Hematopoietic multipotent progenitor cell treated with erythropoietin and hydrocortisone succinate and interleukin-3 and kit ligand, for 6 days (in vitro differentiated cells): ENCODE measurements around the gene FAM124B.

Experiments
- DNase-seq: peaks from one replicate; pipeline ENCODE4 v3.0.0-alpha.2; 2015

The FAM124B gene

DNA sequence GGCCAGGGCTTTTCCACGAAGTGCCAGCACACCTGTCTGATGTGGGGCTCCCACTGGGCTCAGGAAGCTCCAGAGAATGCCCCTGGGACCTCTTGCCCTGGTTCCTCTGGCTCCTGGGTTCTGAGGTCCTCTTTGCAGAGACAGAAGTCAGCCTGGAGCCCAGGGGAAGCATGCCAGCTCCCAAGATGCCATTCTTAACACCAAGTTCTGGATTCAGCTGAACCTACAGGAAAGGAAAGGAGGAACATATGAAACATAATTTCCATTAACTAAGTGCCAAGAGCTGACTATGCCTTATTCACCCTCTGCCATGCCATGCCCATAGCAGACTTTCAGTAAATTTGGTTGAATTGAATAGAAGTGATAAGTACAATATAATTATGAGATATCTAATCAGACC lies 21.9 kb downstream of the FAM124B start:
- no peak for DNase-seq

DNA sequence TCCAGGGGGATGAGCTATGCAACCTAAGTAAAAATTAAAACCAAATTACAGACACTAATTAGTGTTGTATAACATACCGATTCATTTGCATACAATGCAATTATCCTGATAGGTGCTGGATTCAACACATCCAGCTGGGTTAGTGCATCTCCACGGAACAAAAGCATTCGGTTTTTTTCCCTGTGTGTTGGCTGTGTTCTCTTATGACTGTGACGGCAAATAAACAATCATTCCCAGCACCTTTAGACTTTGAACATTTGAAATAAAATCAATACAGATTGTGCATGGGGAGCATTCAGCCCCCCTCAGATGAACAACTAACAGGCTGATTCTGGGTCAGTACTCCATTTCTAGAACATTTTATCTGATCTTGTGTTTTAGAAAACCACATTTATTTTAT lies 22.7 kb downstream of the FAM124B start:
- no peak for DNase-seq

DNA sequence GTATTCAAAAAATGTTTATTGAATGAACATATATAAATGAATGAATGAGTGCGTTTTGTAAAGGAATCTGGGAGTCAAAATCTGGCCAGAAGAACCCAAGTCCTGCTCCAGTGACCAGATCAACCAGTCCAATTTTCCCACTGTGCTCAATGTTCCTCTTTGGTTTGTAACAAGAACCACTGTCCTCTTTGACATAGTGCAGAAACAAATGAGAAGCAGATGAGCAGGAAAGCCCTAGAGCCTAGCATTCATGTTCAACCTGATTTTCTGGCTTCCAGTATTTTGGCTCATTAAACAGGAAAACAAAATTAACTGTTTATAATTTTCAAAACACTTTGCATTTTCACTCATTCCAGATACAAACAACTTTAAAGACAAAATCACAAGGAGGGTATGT lies 23.2 kb downstream of the FAM124B start:
- DNase-seq: no peak

DNA sequence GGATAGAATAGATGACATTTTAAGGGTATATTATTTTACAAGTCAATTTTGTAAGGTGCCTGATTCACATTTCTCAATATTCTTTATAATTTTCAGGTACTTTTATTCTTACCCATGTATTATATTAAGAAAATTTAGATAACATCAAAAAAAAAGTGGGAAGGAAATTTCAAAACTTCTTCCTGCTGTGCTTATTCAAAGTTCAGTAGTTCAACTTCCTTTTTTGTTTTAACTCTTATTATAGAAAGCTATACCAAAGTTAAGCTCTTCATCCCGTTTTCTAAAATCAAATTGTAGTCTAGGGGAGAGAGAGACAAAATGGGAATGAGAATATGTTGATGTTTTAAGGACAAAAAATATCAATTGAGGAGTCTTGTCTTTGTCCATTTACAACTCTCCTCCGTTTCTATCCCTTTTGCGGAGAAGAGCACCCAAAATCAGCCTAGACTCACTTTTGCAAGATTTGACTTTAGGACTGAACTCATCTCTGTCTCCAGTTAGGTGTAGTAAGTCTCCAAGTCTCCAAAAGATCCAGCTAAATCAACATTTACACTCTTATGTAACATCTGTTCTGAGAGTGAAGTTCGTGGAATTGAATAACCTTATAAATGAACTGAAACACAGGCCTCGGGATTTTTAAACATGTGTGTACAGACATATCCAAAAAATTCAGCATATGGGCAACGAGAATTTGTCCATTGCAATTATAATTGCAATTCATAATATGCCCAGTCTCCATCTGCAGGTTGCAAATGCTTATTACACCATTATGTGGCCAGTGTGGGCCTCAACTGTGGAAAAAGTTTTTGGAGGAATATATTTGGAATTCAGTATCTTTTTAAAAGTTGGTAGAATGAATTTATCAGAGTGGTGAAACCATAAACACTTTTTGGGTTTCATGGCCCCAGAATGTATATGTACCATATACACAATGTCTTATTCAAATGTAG lies 23.9 kb downstream of the FAM124B start:
- no peak for DNase-seq

DNA sequence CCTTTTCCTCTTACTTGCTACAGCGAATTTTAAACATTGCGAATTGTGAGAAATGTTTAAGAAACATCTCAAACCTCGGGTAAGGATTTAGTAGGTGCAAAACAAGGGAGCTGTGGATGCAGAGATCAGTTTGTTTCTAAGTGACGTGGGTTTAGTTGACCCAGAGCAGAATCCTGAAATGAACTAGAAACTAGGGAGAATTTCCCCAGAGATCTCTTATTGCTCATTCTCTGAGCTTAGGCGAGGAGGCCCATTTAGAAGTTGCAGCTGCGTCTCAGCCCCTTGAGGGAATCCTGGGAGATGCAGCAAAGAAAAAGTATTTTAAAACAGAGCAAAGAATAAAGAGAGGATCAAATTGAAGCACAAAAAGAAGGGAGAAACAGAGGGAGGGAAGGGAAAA lies 29.3 kb downstream of the FAM124B start:
- no peak for DNase-seq

DNA sequence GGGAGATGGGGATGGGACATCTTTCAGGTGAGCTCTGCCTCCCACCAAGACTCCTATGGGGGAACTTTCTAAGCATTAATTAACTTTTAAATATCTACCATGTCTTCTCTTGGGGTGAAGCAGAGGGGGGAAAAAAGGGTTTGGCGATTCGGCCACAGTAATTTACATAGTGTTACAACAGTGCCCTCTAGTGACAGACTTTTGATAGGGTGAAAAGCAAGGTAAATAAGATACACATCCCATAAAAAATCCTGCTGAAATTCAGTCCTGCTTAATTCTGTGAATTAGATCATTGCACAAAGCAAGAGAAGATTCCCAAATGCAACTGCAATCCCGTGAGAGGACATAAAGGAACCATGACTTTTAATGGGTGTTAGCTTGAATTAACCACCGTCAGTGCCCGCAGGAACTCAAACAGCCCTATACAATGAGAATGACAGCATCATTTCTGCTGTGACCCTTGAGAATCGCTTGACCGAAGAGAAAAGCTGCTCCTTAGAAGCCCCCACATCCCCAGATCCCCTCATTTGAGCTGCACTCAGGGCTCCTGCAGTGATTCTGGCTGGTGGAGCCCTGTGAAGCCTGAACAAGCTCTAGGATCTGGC lies 32.8 kb downstream of the FAM124B start:
- DNase-seq: peak; percentile 89

DNA sequence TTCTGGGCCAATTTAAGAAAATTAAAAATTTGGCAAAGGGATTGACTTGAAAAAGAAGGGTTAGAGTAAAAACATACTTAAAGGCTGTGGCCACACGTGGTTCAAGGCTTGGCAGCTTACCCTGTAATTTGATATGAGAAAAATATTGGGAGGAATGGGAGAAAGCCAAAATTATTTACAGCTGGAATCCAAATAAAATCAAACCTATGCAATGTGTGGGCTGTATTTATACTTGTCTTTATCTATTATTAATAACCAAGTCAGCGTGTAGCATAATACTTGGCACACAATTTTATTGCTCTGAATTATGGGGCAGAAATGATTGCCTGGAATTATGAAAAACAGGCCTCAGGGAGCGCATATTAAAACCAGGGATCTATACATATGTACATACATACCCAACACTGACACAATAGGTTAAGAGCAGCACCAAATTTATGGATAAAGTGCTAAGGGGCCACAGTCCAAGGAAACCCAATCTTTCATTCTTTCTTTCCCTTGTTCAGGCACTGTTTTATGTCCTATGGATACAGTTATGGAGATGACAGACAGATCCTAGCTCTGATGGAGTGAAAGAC lies 35.6 kb downstream of the FAM124B start:
- DNase-seq: no peak

DNA sequence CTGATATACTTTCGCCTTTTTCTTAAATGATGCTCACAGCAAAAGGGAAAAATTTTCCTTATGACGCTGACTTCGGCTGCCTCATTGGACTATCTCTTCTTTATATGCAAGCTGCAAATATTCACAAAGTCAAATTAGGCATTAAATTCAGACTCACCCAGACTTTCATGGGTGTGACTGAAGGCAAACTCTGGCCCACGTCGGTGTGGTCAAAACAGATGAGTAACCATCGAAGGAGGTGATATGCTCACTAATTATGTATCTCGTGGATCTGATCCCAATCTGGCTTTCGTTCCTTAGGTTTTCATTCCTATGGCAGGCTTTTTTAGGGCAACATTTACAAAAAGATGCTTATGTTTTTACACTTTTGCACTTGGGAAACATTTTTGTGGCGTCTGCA lies 36.6 kb downstream of the FAM124B start:
- DNase-seq: no peak

DNA sequence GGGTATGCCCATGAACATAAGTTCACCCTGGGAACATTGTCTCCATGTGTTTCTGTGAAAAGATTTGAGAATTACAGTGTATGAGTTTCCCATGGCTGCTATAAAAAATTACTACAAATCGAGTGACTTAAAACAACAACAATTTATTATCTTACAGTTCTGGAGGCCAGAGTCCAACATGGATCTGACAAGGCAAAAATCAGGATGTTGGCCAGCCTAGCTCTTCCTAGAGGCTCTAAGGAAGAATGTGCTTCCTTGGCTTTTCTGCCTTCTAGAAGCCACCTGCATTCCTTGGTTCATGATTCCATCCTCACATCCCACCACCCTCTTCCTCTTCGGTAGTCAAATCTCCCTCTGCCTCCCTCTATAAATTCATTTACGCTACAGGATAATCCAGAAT lies 38.6 kb downstream of the FAM124B start:
- DNase-seq: no peak

DNA sequence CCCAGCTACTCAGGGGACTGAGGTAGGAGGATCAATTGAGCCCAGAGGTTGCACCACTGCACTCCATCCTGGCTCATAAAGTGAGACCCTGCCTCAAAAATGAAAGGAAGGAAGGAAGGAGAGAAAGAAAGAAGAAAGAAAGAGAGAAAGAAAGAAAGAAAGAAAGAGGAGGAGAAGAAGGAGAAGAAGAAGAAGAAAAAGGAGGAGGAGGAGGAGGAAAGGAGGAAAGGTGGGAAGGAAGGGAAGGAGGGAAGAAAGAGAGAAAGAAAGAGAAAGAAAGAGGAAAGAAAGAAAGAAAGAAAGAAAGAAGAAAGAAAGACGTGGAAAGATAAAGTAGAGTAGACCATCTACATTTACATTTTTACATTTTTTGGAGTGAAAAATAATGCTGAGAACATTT lies 39.8 kb downstream of the FAM124B start:
- DNase-seq: no peak

DNA sequence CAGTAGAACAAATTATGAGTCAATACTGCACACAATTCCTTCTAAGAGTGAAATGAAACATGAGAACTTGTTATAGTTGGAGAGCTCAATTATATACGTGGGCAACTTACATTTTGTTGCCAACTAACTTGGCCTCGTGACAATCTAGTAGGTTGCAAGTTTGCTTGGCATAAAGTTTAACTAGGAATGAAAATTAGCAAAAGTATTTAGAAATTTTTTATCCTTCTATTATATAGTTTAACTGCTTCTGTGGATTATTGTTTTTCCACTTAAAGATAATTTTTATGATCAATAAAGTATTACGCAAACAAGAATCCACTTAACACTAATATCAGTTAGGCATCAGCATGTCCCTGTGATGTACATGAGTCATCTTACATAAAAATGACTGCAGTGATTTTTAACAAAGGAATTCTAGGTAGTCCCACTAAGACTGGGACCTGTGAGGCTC lies 41.1 kb downstream of the FAM124B start:
- DNase-seq: no peak

DNA sequence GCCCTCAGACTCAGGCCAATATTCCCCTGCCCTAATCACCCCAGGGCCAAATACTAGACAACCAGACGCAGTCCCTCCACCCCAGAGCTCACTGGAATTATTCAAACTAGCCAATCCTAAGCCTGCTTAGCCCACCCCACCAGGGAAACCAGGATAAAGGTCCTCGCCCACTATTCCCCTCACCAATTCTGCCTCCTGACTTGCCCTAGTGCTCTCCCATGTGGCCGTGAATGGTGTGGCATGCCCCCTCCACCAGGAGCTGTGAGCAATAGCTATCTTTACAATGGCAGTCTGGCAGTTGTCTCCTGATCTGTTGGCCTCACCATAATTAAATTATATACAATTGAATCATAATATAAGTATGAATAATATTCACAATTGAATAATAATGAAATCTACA lies 42.3 kb downstream of the FAM124B start:
- peak; percentile 59 for DNase-seq

DNA sequence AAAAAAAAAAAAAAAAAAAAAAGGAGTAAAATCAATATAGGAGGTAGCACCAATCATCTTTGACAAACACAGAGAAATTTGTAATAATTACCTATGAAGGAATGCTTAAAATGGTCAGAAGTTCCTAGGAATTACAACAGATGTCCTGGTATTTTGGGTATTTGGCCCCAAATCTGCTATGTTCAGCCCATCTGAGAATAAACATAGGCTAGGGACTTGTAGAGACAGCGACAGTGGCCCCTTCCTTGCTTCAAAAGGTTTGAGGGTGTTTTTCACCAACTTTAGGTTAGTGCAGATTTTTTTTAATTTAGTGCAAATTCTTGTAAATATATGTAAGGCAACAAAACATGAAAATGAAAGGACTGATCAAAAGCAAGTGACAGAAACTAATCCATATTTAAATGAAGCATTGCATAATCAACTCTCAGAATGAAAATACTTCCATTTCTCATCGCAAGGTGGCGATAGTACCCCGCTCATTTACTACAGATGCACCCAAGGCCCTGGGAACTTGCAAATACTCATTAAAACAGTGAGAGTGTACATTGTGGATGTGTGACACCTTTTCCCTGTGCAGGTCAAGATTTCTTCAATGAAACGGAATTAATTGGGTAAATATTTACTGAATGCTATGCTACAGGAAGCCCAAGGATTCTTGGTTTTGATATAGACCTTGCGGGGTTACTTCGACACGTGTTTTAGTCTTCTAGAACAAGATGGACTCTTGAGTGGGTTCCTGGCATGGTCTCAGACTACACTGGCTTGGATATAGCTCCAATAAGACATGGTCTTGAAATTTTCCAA lies 44.6 kb downstream of the FAM124B start:
- DNase-seq: peak; percentile 81

DNA sequence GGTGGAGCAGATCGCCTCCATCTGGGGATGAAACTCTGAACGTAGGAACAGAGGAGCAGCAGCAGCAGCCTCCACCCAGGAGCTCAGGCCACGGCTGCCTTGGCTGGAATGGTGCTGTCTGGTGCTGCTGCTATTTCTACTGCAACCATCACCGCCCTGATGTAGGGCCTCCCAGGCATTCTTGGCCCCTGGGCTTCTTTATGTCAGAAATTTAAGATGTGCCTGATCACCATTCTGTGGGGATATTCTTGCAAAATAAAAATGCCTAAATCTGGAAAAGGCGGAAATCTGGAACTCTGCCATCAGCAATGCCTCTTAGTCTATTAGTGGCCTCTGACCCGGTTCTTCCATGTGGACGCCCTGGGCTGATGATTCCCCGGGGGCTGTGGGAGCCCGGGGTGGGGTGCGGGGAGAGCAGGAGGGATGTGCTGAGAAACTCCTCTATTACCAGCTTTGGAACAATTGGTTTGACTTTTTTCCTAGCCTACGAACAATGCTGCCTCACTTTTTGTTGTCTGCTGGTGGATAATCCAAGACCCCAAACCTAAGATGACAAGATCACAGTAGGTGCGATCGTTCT lies 47.2 kb downstream of the FAM124B start:
- DNase-seq: no peak

DNA sequence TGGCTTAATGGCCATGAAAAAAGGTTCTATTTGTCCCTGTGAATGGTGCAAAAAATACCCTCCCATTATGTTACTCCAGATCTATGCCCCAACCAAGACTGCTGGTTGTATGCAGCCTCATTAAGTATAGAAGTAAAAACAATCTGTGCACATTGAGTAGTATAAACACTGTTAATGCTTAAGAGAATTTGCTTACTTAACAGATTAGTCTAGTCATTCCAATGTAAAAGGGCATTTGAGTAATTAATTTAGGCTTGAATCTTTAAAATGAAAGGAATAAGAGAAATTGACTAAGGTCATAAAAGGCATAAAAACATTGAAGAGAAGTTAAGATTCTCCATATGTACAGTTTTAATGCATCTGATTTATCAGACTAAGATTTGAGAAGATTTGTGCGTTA lies 51.2 kb downstream of the FAM124B start:
- DNase-seq: no peak

DNA sequence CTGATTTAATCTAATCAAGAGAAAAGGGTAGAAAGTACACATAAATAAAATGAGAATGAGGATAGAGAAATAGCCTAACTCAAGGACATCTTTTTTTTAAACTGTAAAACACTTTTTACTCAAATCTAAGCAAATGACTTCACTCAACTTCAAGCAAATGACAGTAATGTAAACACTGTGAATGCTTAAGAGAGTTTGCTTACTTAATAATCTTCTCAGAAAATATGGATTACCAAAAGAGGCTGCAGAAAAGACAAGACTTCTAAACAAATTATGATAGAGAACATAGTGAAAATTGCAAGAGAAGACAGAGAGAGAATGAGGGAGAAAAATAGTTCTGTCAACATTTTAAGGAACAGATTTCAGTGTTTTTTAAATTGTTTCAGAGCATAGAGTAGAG lies 52.5 kb downstream of the FAM124B start:
- no peak for DNase-seq

DNA sequence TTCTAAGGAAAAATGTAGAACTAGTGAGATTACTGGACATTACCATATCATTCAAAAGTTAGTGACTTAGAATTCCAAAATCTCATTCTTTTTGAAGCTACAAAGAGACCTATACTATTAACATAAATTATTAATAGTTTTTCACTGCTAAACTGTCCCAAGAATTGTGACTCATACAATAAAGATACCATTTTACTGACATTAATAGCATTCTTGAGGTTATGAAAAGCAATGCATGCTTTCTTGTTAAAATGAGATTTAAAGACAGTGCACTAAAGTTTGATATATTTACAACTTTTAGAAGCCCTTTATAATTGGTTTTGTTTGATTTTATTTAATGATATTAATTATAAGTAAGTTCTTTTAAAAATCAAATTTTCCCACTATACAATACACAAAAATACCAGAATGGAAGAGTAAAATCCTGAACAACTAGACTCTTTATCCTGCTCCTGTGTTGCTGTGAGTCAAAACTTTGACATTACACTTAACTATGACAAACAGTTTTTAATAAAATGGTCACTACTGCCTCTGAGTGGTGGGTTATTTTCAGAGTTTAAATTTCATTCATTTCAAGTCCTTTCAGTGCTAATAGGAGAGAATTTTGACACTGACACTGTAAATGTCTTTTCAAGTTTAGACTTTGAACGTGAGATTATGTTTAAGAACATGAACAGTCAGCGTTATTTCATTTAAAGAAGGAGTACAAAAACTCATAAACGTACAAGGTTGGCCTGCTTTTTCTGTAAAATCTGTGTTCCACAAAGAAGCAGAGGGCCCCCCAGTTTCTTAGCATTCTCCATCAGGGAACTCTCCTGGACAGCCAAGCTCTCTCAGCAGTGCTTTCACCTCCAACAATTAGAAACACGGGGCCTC lies 54.5 kb downstream of the FAM124B start:
- DNase-seq: no peak

DNA sequence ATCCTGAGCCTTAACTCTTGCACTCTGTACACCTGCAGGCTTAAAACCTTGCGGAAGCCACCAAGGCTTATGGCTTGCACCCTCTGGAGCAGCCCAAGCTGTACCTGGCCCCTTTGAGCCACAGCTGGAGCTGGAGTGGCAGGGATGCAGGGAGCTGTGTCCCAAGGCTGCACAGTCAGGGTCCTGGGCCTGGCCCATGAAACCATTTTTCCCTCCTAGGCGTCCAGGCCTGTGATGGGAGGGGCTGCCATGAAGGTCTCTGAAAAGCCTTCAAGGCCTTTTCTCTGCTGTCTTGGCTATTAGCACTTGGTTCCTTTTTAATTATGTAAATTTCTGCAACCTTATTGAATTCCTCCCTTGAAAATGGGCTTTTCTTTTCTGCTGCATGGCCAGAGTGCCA lies 56.4 kb downstream of the FAM124B start:
- DNase-seq: no peak

DNA sequence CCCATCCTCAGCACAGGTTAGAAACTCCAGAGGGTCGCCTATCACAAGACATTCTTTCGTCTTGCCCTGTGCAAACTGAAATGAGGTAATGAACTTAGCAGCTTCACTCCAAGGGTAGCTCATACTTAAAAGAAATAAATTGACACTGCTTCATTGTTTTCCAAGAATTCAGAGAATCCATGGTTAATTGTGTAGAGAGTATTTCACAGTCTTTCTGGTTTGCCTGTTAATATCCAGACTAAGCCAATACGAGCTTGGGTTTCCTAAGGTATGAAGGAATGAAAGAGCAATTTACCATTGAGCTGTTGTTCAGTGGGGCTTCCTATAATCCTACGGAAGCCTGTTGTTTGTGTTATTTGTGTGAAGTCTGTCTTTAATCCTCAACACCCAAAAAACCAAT lies 58.7 kb downstream of the FAM124B start:
- no peak for DNase-seq

DNA sequence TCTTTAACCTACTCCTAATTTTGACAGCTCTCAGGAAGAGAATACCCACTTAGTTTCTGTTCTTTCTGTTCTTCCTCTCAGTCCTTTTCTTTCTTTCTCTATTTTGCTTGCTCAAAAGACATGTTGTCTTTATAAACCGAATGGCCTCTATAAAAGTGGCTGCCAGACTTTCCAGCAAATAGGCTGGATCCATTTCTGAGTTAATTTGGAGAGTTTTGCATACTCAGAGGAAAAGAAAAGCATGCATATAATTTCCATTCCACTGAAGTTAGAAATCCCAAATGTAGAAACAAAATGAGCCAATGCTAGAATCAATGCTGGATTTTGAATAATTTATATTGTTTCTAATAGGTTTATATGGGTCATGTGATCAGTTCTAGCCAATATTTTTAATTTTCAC lies 65.9 kb downstream of the FAM124B start:
- no peak for DNase-seq

DNA sequence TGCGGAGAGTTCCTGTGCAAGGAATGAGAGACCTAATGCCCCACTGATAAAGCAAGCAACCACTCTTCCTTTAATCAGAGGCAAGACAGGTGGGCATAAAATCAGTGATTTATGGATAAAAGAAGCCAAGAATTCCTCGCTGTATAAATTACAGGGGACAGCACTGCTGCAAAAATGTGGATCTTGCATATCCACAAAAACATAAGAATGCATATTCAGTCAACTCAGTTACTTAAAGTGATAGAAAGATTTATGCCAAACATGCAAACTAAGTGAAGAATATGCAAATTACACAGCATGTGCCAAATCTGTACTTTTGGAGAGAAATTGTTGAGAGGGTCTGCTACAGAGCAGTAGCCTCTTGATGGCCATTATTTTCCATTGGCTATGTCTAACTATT lies 67.2 kb downstream of the FAM124B start:
- no peak for DNase-seq
